NCI-H2196 (cell line): ENCODE results near the gene SENP1.
A peak's percentile ranks its signal among the peaks of the same experiment; 100 is the strongest.

Experiments
- DNase-seq: peaks from one replicate; lab custom pipeline; 2025; ENCODE audit not compliant: unreplicated experiment; lab: John Stamatoyannopoulos, UW

Gene SENP1

DNA sequence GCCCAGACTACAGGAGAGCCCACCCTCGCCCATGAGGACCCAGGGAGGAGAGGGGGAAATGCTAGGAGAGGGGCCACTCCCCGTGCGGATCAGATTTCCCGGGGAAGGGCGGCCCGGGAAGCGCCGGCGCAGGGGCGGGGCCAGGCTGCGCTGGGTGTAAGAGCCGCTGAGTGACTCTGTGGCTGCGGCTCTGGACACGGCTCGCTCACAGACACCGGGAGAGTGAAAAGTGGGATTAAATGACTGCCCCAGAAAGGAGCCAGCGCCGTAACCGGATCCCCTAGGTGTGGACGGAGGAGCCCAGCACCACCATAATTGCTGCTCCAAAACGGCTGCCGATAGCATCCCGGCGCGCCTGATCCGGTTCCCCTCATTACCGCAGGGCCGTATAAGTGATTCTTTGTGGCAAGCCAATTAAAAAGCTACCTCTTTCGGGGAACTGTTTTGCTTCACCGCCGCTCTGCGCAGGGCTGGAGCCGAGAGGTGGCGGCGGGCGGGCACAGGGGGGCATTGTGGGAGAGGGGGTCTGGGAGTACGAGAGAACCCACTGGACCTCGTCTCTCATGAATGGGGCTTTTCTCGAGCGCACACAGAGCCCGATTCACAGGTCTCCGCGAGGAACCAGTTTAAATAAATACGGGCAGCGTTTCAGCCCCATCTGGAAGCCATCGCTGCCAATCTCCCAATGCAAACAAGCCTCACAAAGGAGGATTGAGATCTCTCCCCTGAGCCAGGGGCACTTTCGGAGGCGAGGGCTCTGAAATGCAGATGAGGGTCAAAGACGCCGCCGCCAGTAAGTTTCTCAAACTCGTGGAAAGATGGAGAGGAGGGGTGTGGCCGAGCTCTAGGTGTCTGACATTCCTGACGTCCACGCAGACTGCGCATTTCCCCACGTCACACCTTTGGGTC, 104.1 kb downstream of the SENP1 start:
- no peak for DNase-seq

DNA sequence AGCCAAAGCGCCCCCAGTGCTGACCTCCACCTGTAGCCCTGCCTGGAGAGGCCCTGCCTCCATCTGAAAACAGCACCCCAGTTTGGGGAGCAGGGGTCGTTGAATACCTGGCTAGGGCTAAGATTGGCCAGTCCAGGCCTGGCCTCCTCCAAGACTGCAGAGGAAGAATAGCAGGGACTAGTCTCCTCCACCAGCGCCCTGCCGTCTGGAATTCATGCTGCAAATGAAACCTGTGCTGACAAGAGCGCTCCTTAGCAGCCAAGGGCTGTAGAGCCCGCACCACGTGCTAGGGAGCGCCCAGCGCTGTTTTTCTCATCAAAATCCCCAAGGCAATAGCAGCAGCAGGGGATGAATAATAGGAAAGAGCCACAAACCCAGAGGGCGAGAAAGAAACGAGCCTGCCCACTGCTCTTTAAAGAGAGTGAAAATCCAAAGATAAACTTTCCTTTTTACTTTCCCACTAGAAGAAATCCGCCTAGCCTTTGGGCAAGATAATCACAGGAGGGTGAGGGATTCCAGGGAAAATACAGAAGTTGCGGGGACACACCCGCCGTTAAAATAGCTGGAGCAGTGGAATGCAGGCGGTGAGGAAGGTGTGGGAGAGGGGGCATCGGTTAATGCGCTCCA, 104.9 kb downstream of the SENP1 start:
- DNase-seq: peak; percentile 38

DNA sequence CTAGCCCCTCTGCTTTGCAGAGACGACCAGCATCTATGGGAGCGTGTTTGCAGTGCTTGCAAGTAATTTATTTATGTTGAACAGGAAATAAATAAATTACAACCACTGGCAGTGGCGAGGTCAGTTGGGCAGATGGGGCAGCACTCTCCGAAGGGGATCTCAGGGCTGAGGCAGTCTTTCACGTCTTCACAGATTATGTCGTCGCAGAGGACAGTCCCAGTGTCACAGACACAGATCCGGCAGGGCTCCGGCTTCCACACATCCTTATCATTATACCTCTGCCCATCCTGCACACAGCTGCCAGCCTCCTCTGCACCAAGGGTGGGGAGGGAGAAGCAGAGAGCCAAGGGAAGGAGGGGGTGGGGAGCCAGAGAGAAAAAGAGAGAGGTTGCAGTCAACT, 106.1 kb downstream of the SENP1 start:
- no peak for DNase-seq

- DNase-seq: no peak
Measured at GRCh38 chr12:47997321-47997720, 108.6 kb downstream of the SENP1 start.

- peak; percentile 45 for DNase-seq
Measured at GRCh38 chr12:47995981-47996401, 109.9 kb downstream of the SENP1 start.

DNA sequence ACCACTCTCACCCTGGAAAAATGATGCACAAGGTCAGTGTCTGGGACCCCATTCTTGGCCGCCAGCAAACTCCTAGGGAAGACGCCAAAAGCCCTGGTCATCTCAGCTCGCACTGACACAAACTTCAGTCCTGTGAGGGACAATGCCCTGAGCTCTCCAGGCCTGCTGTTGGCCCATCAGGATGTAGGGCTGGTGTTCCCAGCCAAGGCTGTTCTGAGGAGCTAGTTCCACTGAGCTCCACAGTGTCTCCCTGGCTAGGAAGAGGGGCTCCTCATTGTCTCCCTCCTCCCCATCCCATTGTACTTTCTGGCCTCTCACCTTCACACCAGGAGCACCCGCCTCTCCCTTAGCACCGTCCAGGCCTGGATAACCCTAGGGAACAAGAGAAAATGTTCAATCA, 112.4 kb downstream of the SENP1 start:
- DNase-seq: no peak
